LNCaP clone FGC (cell line): ENCODE data around the gene CREB5.

Experiments used
- DNase-seq: peaks from one replicate; pipeline ENCODE4 v3.0.0-alpha.2; 2011; ENCODE audit warnings: low read depth
- H3K4me3 ChIP-seq: 2 replicates; pipeline ENCODE4 v1.5.1; 2011; ENCODE audit warnings: mild to moderate bottlenecking, low read depth, low read length, control low read depth
- CTCF ChIP-seq: IDR thresholded peaks from 2 replicates; pipeline ENCODE4 v1.5.1; 2012; ENCODE audit warnings: mild to moderate bottlenecking; ENCODE audit not compliant: control insufficient read depth, insufficient read depth; ENCODE audit errors: extremely low read depth

CREB5 gene

GRCh38 chr7:28474282-28474638 lies 61.9 kb downstream of the CREB5 start:
- TF ChIP-seq CTCF: no peak
- no peak overlapping the region for H3K4me3 ChIP-seq
- no peak for DNase-seq

DNA sequence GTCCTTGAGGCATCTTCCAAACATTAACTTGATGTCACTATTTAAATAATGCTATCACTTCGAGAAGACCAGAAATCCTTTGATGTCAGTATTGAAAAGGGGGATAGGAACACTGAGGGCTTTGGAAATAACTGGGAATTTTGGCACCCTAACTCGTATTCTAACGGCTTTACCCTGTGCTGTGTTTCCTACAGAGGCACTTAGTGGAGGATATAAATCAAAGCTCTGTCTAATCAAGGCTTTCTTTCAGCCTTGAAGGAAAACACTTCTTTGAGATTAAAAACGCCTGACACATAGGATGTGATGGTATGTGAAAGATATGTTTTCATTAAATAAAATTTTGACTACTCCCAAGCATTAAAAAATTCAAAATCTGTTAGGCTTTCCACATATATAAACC lies 62.3 kb downstream of the CREB5 start:
- TF ChIP-seq CTCF: no peak
- no peak for DNase-seq
- no peak overlapping the region for H3K4me3 ChIP-seq

GRCh38 chr7:28477041-28477442 lies 64.7 kb downstream of the CREB5 start:
- no peak for TF ChIP-seq CTCF
- no peak for DNase-seq
- H3K4me3 ChIP-seq: no peak overlapping the region

DNA sequence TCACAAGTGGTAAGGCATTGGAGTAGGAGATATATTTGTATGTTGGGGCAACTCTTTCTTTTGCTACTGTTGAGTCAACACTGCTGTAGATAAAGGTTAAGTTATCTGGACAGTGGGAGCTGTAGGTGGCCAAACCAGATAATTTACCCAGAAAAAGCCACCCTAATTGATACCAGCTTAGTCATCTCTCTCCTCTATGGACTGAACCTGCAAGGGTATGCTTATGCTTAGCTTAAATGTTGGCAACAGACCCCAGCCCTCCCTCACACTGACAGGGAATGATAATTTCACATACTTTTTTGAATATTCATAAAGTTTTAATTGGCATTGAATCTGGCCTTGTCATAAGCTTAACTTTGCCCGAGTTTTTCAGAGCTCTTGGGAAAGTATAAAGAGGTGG lies 66.3 kb downstream of the CREB5 start:
- TF ChIP-seq CTCF: no peak
- DNase-seq: no peak
- no peak overlapping the region for H3K4me3 ChIP-seq

DNA sequence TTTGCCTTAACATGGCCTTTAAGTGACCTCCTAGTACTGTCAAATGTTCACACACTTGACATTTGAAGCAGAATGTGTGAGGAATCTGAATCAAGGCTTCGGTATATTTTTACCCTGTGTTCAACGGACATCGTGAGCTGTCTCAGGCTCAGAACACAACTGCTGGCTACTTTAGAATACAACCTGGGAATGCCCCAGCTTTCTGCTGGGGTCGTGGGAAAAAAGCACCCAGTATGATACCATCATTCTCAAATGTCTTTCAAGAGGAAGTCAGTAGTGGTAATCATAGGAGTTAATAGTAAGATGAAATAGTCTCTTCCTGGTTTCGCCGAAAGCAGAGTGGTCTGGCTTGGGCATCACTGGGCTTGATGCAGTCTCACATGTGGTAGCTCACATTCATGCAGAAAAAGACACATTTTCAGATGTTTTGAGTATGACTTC lies 67.2 kb downstream of the CREB5 start:
- DNase-seq: no peak
- no peak for TF ChIP-seq CTCF
- H3K4me3 ChIP-seq: no peak overlapping the region

GRCh38 chr7:28480595-28480994 lies 68.3 kb downstream of the CREB5 start:
- TF ChIP-seq CTCF: no peak
- no peak overlapping the region for H3K4me3 ChIP-seq
- no peak for DNase-seq

GRCh38 chr7:28481091-28481926 lies 69.0 kb downstream of the CREB5 start:
- no peak overlapping the region for H3K4me3 ChIP-seq
- DNase-seq: no peak
- no peak for TF ChIP-seq CTCF
